ENCODE data around the gene ANKRD28.

DNA sequence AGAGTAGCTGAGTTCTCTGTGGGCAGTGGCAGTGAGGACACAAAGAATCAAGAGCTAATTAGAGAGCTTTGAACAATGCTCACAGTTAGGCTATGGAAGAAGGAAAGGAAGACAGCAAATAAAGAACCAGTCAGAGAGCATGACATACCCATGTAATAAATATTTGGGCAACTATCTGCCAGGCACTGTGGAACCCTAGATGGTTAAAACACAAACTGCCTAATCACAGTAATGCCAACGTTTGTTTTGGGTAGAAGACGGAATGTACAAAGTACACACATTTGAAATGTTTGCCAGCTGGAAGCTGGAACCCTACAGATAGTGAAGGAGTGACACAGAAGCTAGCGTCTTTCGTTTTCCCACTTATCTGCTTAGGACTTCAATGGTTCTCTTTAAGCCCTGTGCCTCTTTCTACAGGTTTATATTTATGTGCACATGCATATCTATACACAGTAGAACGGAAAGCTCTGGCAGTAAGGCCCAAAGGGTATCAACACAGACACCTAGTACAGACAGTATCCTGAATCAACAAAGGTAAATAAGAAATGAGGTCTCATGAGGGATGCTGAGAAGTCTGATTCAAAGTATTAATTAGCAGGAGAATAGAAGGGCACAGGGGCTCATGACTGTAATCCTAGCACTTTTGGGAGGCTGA is 44.6 kb downstream of the ANKRD28 start:
- TF ChIP-seq, protein P1, sequence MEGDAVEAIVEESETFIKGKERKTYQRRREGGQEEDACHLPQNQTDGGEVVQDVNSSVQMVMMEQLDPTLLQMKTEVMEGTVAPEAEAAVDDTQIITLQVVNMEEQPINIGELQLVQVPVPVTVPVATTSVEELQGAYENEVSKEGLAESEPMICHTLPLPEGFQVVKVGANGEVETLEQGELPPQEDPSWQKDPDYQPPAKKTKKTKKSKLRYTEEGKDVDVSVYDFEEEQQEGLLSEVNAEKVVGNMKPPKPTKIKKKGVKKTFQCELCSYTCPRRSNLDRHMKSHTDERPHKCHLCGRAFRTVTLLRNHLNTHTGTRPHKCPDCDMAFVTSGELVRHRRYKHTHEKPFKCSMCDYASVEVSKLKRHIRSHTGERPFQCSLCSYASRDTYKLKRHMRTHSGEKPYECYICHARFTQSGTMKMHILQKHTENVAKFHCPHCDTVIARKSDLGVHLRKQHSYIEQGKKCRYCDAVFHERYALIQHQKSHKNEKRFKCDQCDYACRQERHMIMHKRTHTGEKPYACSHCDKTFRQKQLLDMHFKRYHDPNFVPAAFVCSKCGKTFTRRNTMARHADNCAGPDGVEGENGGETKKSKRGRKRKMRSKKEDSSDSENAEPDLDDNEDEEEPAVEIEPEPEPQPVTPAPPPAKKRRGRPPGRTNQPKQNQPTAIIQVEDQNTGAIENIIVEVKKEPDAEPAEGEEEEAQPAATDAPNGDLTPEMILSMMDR (IDR thresholded peaks at IDR 0.05 in 4 of 5, conservative IDR thresholded peaks at IDR 0.05 in 1 of 5): no peak
- TF ChIP-seq POLR2A (IDR thresholded peaks at IDR 0.05): no peak

Measured in gastrocnemius medialis (tissue), 4 donors.